GM12878 (cell line): ENCODE data around the gene BEND7. TPM values are rescaled to one million over a fixed set of nuclear protein-coding genes. Genes with fewer than 3 reads are reported as not detected.

Source experiments
- BCL3 ChIP-seq: IDR thresholded peaks from 2 replicates; pipeline ENCODE4 v1.6.1; 2011; ENCODE audit warnings: borderline replicate concordance, low read depth, mild to moderate bottlenecking, moderate library complexity, low read length; ENCODE audit not compliant: insufficient read depth, poor library complexity, severe bottlenecking
- CHD4 ChIP-seq: fragments of 200-600 bp; sonication (generic); IDR thresholded peaks from 2 replicates; pipeline ENCODE4 v1.6.1; 2016; ENCODE audit warnings: mild to moderate bottlenecking
- CUX1 ChIP-seq: IDR thresholded peaks from 2 replicates; pipeline ENCODE4 v1.6.1; 2012; ENCODE audit warnings: improper control_type of control experiment, low read depth, low read length; ENCODE audit not compliant: insufficient replicate concordance
- KDM1A ChIP-seq: fragments of 200-600 bp; sonication (generic); IDR thresholded peaks from 2 replicates; pipeline ENCODE4 v1.6.1; 2016; ENCODE audit warnings: borderline replicate concordance
- PAX5 ChIP-seq: IDR thresholded peaks from 2 replicates; pipeline ENCODE4 v1.6.1; 2011; ENCODE audit warnings: low read depth, low read length, borderline replicate concordance
- RB1 ChIP-seq: fragments of 450-650 bp; formaldehyde crosslinking; IDR thresholded peaks from 2 replicates; pipeline ENCODE4 v1.6.1; 2017; ENCODE audit warnings: mild to moderate bottlenecking, borderline replicate concordance
- ZNF24 ChIP-seq: fragments of 450-650 bp; IDR thresholded peaks from 2 replicates; pipeline ENCODE4 v1.6.1; 2017; ENCODE audit warnings: antibody characterized with exemption, mild to moderate bottlenecking
- polyA plus RNA-seq, 11 experiments: library from polyadenylated mRNA; depleted of rRNA in 4 of 11; unstranded in 6 of 11; stranded (reverse) in 5 of 11; fragments of >200 nt; fragmentation: Nextera tagmentation in 4 of 11; fragmentation: Illumina TruSeq in 1 of 11; extraction: Ambion mirVana in 4 of 11; extraction: Trizol in 1 of 11; gene quantifications; 1 replicate in 1 of 11; 2 replicates in 10 of 11; pipeline versions ENCODE4 v1.2.1 to v1.2.3, GENCODE V29; 2011 to 2016; ENCODE audit warnings: inconsistent platforms in 2 of 11, missing spikeins in 2 of 11, low read depth in 1 of 11
- total RNA-seq, 4 experiments: library from RNA; depleted of rRNA in 3 of 4; stranded (reverse); fragments of >200 nt in 3 of 4; fragmentation: Illumina TruSeq in 1 of 4; extraction: Trizol in 1 of 4; gene quantifications; 2 replicates each; pipeline versions ENCODE4 v1.2.1 to v1.2.3, GENCODE V29; 2013 to 2021
- TF ChIP-seq, protein P1 (sequence below): fragments of 450-650 bp; IDR thresholded peaks from 2 replicates; pipeline ENCODE4 v1.6.1; 2017; ENCODE audit warnings: low read depth, mild to moderate bottlenecking, moderate library complexity

Gene BEND7
- total and polyA plus RNA-seq, 10 of the 15 experiments (the other 5 are each of a cell fraction or from before 2014, with no cell fraction given) = not detected

DNA sequence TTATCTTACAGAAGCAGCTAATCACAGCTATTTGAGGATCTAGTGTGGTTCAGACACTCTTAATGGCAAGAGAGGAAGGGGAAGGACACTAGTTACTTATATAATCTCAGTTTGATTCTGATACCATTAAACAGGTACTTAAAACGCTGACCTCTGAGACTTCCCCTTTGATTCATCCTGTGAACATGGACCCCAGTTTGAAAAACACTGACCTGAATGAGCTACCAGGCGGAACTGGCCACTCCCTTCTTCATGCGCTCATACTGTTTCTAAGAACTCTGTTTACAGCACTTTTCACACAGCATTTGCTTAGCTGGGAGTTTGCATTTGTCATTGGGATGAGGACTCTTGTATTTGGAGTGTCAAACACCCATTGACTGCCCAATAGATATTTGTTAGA, 45.7 kb downstream of the BEND7 start (continued):
- peak; percentile 82; the same call in 1 of the 2 replicates for TF ChIP-seq PAX5
- no peak for TF ChIP-seq CUX1
- TF ChIP-seq BCL3 = no peak
- TF ChIP-seq ZNF24 = no peak
- TF ChIP-seq KDM1A = no peak
- TF ChIP-seq, protein P1, sequence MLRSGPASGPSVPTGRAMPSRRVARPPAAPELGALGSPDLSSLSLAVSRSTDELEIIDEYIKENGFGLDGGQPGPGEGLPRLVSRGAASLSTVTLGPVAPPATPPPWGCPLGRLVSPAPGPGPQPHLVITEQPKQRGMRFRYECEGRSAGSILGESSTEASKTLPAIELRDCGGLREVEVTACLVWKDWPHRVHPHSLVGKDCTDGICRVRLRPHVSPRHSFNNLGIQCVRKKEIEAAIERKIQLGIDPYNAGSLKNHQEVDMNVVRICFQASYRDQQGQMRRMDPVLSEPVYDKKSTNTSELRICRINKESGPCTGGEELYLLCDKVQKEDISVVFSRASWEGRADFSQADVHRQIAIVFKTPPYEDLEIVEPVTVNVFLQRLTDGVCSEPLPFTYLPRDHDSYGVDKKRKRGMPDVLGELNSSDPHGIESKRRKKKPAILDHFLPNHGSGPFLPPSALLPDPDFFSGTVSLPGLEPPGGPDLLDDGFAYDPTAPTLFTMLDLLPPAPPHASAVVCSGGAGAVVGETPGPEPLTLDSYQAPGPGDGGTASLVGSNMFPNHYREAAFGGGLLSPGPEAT = no peak
- no peak for TF ChIP-seq RB1
- TF ChIP-seq CHD4 = no peak
